ENCODE results near the gene RNU6-1. TPM values are rescaled to one million over a fixed set of nuclear protein-coding genes. Genes with fewer than 3 reads are reported as not detected.

RNU6-1 gene
- total and polyA plus RNA-seq, 2 donors (not counting 3 experiments of a cell fraction or from before 2014, with no cell fraction given): not detected

DNA sequence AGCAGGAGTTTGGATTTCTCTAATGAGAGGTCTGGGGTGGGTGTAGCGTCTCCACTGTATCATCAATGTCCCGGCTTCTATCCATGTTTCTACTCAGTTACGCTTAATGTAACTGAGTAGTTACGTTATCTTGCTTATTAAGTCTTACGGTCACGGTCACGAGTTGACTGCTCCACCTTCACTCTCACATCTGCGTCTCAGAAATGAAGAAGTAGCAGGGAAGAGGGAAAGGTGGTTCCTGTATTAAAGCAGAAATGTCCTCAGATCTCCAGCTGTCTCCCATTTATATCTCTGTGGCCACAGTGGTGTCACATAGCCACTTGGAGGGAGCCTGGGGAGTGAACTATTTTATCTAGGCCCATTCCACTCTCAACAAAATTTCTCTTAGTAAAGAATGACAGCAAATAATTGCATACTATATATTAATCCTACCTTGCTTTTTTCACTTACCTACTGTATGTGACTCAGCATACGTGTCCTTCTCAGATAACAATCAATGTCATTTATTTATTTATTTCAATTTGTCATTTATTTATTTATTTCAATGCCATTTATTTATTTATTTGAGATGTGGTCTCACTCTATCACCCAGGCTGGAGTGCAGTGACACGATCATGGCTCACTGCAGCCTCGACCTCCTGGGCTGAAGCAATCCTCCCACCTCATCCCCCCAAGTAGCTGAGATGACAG lies 39.7 kb upstream of the RNU6-1 start:
- FAIRE-seq: no peak
- POLR2A ChIA-PET: no interaction called here
- no peaks in the 10 kb centered on the region for H3K36me3 ChIP-seq (ENCODE audit: control insufficient read depth in 2 of 2, extremely low read depth in 1 of 2, insufficient read depth in 2 of 2, low read length in 2 of 2)
- intact Hi-C loops (cut with micrococcal nuclease): no loop called here
- H3K9ac ChIP-seq (replicated peaks; ENCODE audit: extremely low read depth, insufficient read depth, low read length): no peak overlapping the region
- H3K4me1 ChIP-seq (ENCODE audit: control insufficient read depth, extremely low read depth, insufficient read depth, low read length): peaks cover 2% of the 10 kb centered on the region
- H2AFZ ChIP-seq (ENCODE audit: low read depth, low read length): no peak overlapping the region
- TF ChIP-seq, protein P1, sequence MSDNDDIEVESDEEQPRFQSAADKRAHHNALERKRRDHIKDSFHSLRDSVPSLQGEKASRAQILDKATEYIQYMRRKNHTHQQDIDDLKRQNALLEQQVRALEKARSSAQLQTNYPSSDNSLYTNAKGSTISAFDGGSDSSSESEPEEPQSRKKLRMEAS (IDR thresholded peaks at IDR 0.05; ENCODE audit: insufficient read depth, insufficient read length): no peak
- no peak for TF ChIP-seq POLR2A (IDR thresholded peaks at IDR 0.05; ENCODE audit: low read depth, low read length)
- no peak for TF ChIP-seq JUN (IDR thresholded peaks at IDR 0.05; ENCODE audit: borderline replicate concordance, insufficient read depth, insufficient read length, low read depth)
- H3K4me2 ChIP-seq (ENCODE audit: insufficient read depth, low read length): no peak overlapping the region
- H3K9me1 ChIP-seq (replicated peaks; ENCODE audit: control insufficient read depth, extremely low read depth, insufficient read depth, low read length): no peaks in the 10 kb centered on the region
- dilution Hi-C loops (cut with MboI; ENCODE audit: extremely low pct_ligation_motif_present, low sequenced_read_pairs): no loop called here
- no peaks in the 10 kb centered on the region for H3K79me2 ChIP-seq (ENCODE audit: control insufficient read depth, insufficient read depth, low read length)
- DNase-seq (ENCODE audit: low read depth, low spot score): no peak
- BruUV-seq (replicated peaks): no TSS peak
- H3K4me3 ChIP-seq (replicated peaks in 1 of 3; ENCODE audit: insufficient read depth in 1 of 3, low read depth in 1 of 3, low read length in 3 of 3): no peak overlapping the region
- CTCF ChIA-PET: no interaction called here
- H3K27me3 ChIP-seq (ENCODE audit: control insufficient read depth in 2 of 2, insufficient read depth in 2 of 2, low read length in 2 of 2): peaks cover 5 to 12% of the 10 kb centered on the region in 2 experiments
- no peaks in the 10 kb centered on the region for H3K9me3 ChIP-seq (replicated peaks; ENCODE audit: control insufficient read depth, insufficient read depth, low read length)
- no peaks in the 10 kb centered on the region for H4K20me1 ChIP-seq (replicated peaks; ENCODE audit: control insufficient read depth, extremely low read depth, insufficient read depth, low read length)
- H3K27ac ChIP-seq (ENCODE audit: insufficient read depth, low read depth, low read length): no peak overlapping the region

DNA sequence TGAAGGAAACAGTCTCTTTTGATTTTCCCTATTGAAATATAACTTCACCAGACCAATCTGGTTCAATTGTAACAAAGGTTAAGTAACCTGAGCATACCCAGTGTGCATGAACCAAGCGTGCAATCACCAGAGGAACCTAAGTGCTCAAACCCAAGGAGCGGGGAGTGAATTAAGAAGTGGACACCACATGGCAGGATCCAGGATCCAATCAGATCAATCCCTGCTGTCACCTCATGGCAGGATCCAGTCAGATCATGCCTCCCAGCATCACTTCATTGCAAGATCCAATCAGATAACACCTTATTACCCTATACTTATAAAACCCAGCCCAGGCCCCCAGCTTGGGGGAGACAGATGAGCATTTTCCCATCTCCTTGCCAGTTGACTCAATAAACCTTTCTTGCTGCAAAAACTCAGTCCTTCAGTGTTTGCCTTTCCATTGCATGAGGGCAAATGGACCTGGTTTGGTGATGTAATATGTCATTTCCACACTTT lies 38.9 kb upstream of the RNU6-1 start:
- intact Hi-C loops (cut with micrococcal nuclease) (no loop called here), dilution Hi-C loops (cut with MboI; ENCODE audit: extremely low pct_ligation_motif_present, low sequenced_read_pairs) (no loop called here)
- Histone ChIP-seq H3K4me1 (ENCODE audit: control insufficient read depth, extremely low read depth, insufficient read depth, low read length) (no peaks in the 10 kb centered on the region), H3K4me3 (replicated peaks in 1 of 3; ENCODE audit: insufficient read depth in 1 of 3, low read depth in 1 of 3, low read length in 3 of 3) (no peak overlapping the region), H3K9ac (replicated peaks; ENCODE audit: extremely low read depth, insufficient read depth, low read length) (no peak overlapping the region), H3K79me2 (ENCODE audit: control insufficient read depth, insufficient read depth, low read length) (no peaks in the 10 kb centered on the region), H3K9me1 (replicated peaks; ENCODE audit: control insufficient read depth, extremely low read depth, insufficient read depth, low read length) (no peaks in the 10 kb centered on the region), H3K27me3 (ENCODE audit: control insufficient read depth in 2 of 2, insufficient read depth in 2 of 2, low read length in 2 of 2) (peaks cover 6 to 14% of the 10 kb centered on the region in 2 experiments), H3K9me3 (replicated peaks; ENCODE audit: control insufficient read depth, insufficient read depth, low read length) (no peaks in the 10 kb centered on the region), H2AFZ (ENCODE audit: low read depth, low read length) (no peak overlapping the region), H3K27ac (ENCODE audit: insufficient read depth, low read depth, low read length) (no peak overlapping the region), H3K4me2 (ENCODE audit: insufficient read depth, low read length) (no peak overlapping the region), H4K20me1 (replicated peaks; ENCODE audit: control insufficient read depth, extremely low read depth, insufficient read depth, low read length) (no peaks in the 10 kb centered on the region), H3K36me3 (ENCODE audit: control insufficient read depth in 2 of 2, extremely low read depth in 1 of 2, insufficient read depth in 2 of 2, low read length in 2 of 2) (no peaks in the 10 kb centered on the region)
- ChIA-PET CTCF (no interaction called here), POLR2A (no interaction called here)
- no peak for FAIRE-seq
- BruUV-seq (replicated peaks): no TSS peak
- TF ChIP-seq, protein P1 (IDR thresholded peaks at IDR 0.05; ENCODE audit: insufficient read depth, insufficient read length): no peak
- TF ChIP-seq FOS (IDR thresholded peaks at IDR 0.05; ENCODE audit: borderline replicate concordance, insufficient read depth, low read length): no peak
- no peak for TF ChIP-seq JUN (IDR thresholded peaks at IDR 0.05; ENCODE audit: borderline replicate concordance, insufficient read depth, insufficient read length, low read depth)
- no peak for DNase-seq (ENCODE audit: low read depth, low spot score)

Measured in endothelial cell of umbilical vein (primary cell).